ENCODE data around the gene MRPL54.
"Not testable (repeated sequence)": the region's sequence is repeated elsewhere in the genome, so short reads cannot be mapped to it uniquely, and the experiment has no call there.

MRPL54 gene

DNA sequence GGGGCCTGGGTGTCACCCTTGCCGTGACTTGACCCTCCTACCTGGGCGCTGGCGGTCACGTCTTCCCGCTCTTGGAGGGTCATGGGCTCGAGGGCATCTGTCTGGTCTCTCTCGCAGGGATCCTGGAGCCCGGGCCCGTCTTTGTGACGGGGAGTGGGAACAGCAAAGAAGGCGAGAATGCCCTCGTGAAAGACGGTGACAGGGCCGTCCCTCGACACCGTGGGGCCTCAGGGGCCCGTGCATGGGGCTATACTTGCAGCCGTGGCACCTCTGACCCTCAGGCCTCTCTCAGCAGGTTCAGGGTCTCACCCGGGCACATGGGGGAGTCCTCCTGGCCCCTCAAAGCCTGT is 44.6 kb downstream of the MRPL54 start:
- DNase-seq (ENCODE audit: insufficient read length, low spot score) = no peak
- no peak for FAIRE-seq

- DNase-seq (ENCODE audit: insufficient read length, low spot score) (no peak), FAIRE-seq (no peak)
Measured at GRCh38 chr19:3807574-3808354, 45.3 kb downstream of the MRPL54 start.

DNA sequence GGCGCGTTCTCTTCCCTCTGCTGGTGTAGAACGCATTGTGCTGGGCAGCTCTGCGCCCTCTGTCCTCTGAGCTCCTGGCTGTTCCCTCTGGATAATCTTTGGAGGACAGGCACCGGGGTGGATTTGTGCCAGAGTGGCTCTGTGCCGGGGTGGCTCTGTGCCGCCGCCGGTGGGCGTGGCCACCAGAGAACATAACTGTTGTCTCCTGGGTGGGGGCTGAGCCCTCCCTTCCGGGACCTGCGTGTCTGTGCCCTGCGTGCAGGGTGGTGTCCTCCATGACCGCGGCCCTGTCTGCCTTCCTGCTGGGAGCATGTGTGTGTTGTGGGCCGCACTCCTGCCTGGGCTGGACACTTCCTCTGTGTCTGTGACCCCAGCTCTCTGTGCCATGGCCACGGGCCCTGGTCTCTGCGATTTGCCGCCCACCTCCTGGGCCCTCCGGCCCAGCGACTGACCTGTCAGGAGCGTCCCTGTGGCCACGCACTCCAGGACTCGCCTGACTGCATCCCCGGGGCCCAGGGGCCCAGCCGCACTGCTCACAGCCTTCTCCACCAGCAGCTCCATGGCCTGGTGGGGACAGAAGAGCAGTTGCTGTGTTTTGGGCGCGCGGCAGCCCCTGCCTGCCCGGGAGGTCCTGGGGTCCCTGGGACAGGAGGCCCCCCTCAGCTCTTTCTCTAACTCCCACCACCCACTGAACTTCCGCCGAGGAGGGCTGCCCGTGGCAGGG is 46.1 kb downstream of the MRPL54 start:
- no peak for FAIRE-seq
- no peak for DNase-seq (ENCODE audit: insufficient read length, low spot score)

DNA sequence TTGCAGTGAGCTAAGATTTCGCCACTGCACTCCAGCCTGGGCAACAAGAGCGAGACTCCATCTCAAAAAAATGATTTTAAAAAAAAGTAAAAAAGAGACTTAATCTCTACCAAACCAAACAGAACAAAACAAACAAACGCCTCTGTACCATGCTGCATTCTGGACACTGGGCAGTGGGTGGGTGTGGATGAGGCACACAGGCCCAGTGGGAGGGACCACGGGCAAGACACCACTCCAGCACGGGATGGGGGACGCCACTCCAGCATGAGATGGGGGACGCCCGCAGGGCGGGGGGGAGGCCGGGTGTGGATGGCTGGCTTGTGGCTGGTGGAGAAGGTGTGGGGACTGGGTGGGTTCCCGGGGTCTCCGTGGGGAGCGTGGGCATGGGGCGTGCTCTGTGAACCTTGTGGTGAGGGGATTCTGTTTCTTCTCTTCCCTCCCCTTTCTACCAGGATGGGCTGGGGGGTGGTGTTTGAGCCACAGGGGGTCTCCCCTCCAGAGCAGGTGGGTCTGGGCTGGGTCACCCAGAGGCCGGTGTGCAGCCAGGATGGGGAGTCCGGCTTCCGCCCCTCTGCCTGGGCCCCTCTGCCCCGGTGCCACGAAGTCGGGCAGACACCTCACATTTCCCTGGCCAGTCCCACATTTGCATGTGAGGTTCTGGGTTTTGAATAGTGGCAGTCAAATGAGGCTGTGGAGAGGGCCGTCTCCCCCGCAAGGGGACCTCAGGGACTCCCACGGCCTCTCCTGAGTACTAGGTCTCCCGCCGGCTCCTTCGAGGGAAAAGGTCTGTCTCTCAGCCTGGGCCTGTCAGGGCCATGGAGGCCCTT is 47.6 kb downstream of the MRPL54 start:
- FAIRE-seq = peak; percentile 61
- DNase-seq (ENCODE audit: insufficient read length, low spot score) = peak; percentile 68

GRCh38 chr19:3810708-3811355 is 48.4 kb downstream of the MRPL54 start:
- FAIRE-seq (no peak), DNase-seq (ENCODE audit: insufficient read length, low spot score) (no peak)

DNA sequence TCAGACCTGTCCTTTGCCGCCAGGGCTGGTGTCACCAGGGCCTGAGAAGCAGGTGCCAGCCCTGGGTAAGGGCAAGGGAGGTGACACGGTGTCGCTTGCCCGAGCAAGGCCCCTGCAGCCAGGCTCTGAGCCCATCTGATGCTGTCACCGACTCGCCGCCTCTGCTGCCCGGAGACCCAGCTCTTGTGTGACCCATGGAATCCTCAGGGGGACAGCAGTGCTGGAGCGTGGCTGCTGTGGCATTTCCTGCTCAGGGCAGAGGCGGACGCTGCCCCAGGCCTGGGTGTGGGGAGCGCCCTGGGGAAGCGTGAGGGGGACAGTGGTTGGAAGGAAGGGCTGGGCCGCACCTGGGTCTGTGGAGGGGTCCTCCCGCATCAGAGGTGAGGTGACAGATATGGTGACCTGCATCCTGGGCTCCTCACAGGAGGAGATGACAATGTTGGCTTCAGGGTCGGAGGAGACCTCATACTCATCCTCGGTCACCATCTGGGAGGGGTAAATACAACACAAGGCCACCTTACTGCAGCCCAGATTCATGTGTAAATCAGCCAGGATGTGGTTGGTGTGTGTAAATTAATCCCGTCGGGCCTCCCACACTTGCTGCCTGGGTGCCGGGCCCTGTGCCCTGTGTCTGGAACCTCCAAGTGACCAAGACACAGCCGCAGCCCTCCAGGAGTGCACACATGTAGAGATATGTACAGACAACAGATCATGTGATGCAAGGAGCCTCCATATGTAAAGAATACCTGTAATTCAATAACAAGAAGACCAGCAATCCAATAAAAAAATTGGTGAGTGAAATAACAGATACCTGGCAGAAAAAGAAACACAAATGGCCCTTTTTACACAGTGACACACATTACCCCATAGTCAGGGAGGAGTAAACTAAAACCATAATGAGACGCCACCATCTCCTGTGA is 51.3 kb downstream of the MRPL54 start:
- no peak for FAIRE-seq
- DNase-seq (ENCODE audit: insufficient read length, low spot score) = no peak

DNA sequence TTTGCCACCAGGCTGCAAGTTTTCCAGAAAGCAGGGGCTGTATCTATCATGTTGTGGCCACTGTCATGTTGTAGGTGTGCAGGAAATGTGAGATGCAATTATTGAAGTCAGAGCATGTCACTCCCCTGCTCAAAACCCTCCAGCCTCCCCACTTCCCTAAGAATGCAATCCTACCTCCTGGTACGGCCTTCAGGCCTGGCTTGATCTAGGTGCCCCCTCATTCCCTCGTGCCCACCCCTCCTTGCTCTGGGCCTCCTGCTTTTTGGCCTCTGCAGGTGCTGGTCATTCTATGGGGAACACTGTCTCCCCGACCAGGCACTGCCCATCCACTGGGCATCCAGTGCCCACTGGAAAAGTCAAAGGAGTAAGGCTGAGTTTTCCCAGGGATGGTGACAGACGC is 52.2 kb downstream of the MRPL54 start:
- FAIRE-seq = no peak
- DNase-seq (ENCODE audit: insufficient read length, low spot score) = no peak

GRCh38 chr19:3816148-3816547 is 53.7 kb downstream of the MRPL54 start:
- DNase-seq (ENCODE audit: insufficient read length, low spot score); FAIRE-seq: not testable (repeated sequence)

DNA sequence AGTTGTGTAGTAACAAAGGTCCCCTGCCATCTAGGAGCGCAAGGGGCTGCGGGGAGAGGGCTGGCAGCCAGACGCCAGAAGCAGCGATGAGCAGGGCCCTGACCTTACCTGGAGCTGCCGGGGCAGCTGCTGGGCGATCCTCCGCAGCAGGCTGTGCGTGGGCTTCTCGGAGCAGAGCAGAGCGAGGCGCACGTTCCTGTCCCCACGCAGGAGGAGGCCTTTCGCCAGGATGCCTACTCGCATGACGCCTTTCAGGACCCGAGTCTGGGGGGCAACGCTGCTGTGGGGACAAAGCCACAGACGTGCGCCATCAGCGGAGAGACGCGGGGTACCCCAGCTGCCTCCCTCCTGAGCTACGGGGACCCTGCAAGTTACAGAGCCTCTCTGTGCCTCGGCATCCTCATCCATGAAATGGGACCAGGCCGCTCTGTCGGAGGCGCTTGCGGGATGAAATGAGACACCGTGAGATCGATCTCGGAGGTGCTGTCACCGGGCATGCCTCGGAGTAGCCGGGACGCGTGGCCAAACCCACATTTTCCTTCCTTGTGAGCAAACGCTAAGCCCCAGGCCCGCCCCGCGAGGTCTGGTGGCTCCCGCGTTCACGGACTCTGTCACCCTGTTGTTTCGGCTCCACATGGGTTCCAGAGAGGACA is 54.2 kb downstream of the MRPL54 start:
- FAIRE-seq = no peak

More for the DNA sequence above, 54.2 kb downstream of the MRPL54 start:
- no peak for DNase-seq (ENCODE audit: insufficient read length, low spot score)
